Right lobe of liver (tissue), 4 donors: ENCODE results near the gene CDH13.

ENCODE experiments used
- POLR2A ChIP-seq: fragments of 450-650 bp; IDR thresholded peaks from one replicate; pipeline ENCODE4 v1.6.1; 2017; ENCODE audit warnings: antibody characterized with exemption, mild to moderate bottlenecking
- TF ChIP-seq, protein P1 (sequence below), 4 donors: fragments of 200-600 bp in 3 of 4; fragments of 450-650 bp in 1 of 4; IDR thresholded peaks; one replicate each; pipeline versions ENCODE4 v1.5.1 to v1.8.0; 2016 to 2022; ENCODE audit warnings: antibody characterized with exemption in 4 of 4, mild to moderate bottlenecking in 2 of 4
- donor health status: DM: no; HTN: no; CAD: no.
- donor health status: DM: no; HTN: no; CAD: no.
- donor health status: DM: no; HTN: yes; CAD: no.

DNA sequence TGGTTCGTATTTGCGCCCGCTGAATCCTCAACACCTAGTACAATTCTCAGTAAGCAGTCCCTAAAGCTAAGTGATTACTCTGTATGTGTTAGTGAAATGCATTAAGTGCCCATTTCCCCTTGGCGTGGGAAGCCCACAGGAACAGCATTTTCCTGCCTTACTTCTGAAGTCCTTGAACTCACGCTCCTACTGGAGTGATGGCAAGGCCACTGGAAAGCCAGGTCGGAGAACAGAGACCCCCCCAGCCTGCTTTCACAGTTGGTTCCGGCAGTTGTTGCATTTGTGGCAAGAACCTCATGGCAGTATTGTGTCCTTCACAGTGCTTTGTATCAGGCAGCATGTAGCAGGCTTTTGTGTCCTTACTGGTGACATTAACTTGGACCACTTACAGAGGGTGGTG lies 340.7 kb downstream of the CDH13 start:
- TF ChIP-seq, protein P1, sequence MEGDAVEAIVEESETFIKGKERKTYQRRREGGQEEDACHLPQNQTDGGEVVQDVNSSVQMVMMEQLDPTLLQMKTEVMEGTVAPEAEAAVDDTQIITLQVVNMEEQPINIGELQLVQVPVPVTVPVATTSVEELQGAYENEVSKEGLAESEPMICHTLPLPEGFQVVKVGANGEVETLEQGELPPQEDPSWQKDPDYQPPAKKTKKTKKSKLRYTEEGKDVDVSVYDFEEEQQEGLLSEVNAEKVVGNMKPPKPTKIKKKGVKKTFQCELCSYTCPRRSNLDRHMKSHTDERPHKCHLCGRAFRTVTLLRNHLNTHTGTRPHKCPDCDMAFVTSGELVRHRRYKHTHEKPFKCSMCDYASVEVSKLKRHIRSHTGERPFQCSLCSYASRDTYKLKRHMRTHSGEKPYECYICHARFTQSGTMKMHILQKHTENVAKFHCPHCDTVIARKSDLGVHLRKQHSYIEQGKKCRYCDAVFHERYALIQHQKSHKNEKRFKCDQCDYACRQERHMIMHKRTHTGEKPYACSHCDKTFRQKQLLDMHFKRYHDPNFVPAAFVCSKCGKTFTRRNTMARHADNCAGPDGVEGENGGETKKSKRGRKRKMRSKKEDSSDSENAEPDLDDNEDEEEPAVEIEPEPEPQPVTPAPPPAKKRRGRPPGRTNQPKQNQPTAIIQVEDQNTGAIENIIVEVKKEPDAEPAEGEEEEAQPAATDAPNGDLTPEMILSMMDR (IDR thresholded peaks at IDR 0.05) = no peak
- TF ChIP-seq POLR2A = no peak
